Measurements from ENCODE around the gene DLX4.
A peak's percentile ranks its signal among the peaks of the same experiment; 100 is the strongest.

DLX4 gene, protein sequence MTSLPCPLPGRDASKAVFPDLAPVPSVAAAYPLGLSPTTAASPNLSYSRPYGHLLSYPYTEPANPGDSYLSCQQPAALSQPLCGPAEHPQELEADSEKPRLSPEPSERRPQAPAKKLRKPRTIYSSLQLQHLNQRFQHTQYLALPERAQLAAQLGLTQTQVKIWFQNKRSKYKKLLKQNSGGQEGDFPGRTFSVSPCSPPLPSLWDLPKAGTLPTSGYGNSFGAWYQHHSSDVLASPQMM

DNA sequence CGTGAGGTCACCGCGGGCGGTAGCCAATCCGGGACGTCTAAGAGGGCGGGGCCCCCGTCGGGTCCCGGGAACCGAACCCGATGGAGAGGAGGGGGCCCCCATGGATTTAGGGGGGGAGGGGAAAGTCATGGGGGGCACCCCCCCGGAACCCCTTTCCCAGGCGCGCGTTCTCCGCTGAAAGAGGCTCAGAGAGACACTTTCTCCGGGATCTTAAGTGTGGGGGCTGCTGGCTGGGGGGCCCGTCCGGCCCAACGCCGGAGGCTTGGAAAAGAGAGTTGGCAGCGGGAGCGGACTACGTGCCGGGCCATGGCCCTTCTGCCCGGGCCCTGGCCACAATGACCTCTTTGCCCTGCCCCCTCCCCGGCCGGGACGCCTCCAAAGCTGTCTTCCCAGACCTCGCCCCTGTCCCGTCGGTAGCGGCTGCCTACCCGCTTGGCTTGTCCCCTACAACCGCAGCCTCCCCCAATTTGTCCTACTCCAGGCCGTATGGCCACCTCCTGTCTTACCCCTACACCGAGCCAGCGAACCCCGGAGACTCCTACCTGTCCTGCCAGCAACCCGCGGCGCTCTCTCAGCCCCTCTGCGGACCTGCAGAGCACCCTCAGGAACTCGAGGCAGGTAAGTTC is at the start of gene DLX4:
DLX4 (plus strand) TSS at position 57 of the 626 bp plus-strand sequence; CDS start at position 336, 279 bp downstream.
- H3K27me3 ChIP-seq (ENCODE audit: control insufficient read depth in 5 of 5, insufficient read depth in 4 of 5, low read length in 5 of 5): peaks cover 63 to 93% (median 86%) of the 10 kb centered on the region in 5 donors
- peak within 1 kb of the TSS in 2 of 5 donors; percentile 37 to 41 for H3K9ac ChIP-seq (ENCODE audit: low read length in 5 of 5)
- no peaks in the 10 kb centered on the region for H3K9me3 ChIP-seq (ENCODE audit: control insufficient read depth in 5 of 5, low read length in 5 of 5)
- H3K4me1 ChIP-seq (ENCODE audit: control insufficient read depth in 5 of 5, insufficient read depth in 5 of 5, low read length in 5 of 5): peaks cover 0 to 44% (median 39%) of the 10 kb centered on the region in 5 donors
- no peaks in the 10 kb centered on the region for H3K36me3 ChIP-seq (ENCODE audit: control insufficient read depth in 5 of 5, insufficient read depth in 5 of 5, low read length in 5 of 5)
- H3K27ac ChIP-seq (ENCODE audit: low read depth, low read length): no peak within 1 kb of the TSS
- peak within 1 kb of the TSS; percentile 59 to 83 (median 65) for H3K4me3 ChIP-seq (ENCODE audit: low read depth in 1 of 5, low read length in 5 of 5)

DNA sequence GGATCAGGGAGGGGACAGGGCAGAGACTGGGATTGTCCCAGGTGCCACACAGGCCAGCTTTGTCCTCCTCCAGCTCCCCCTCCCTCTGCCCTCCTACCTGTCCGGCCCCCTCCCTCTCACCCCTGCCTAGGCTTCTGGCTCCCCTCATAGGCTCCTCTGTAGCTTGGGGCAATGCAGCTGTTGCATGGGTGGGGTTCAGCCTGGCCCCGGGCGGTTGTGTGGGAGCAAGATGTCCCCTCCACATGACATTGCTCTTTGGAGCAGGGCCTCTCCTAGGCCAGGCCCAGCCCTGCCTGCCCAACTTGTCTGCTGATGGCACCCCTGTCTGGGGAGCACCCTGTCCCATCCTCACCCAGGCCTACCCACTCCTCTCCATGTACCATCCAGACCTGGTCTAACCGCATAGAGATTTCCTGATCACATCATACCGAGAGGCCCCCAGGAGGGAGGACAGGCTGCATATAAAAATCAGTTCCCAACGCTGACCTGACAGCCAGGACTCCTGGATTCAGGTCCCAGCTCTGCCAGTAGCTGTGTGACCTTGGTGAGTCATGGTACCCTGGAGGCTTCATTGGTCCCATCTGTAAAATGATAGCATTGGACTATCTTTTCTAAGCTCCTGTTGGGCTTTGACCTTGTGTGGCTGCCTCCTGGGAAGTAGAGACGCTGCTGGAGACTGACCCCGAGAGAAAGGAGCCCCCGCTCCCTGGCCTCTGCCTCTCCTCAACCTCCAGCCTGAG is 48.8 kb upstream of the DLX4 start:
- Histone ChIP-seq H3K27me3 (ENCODE audit: control insufficient read depth in 5 of 5, insufficient read depth in 4 of 5, low read length in 5 of 5) (peaks cover 0 to 13% (median 2%) of the 10 kb centered on the region in 5 donors), H3K4me3 (ENCODE audit: low read depth in 1 of 5, low read length in 5 of 5) (no peak overlapping the region), H3K4me1 (ENCODE audit: control insufficient read depth in 5 of 5, insufficient read depth in 5 of 5, low read length in 5 of 5) (no peaks in the 10 kb centered on the region), H3K9me3 (ENCODE audit: control insufficient read depth in 5 of 5, low read length in 5 of 5) (no peaks in the 10 kb centered on the region), H3K27ac (ENCODE audit: low read depth, low read length) (no peak overlapping the region), H3K36me3 (ENCODE audit: control insufficient read depth in 5 of 5, insufficient read depth in 5 of 5, low read length in 5 of 5) (no peaks in the 10 kb centered on the region), H3K9ac (ENCODE audit: low read length in 5 of 5) (no peak overlapping the region)

DNA sequence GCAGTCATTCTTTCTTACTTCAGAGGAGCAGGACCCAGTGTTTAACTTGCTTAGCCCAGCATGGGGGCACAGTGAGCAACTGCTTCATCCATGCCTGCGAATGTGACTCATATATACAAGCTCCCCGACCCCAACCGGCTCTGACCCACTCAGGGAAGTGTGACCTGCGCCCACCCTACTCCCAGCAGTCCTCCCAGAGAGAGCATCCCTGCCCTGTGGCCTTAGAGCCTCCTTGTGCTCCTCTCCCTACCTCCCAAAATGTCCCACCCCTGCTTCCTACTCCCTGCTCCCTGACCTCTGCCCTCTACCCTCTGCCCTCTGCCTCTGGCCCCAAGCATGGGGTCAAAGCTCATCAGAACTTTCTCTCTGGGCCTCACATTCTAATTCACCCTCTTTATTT is 46.9 kb upstream of the DLX4 start:
- H3K27me3 ChIP-seq (ENCODE audit: control insufficient read depth in 5 of 5, insufficient read depth in 4 of 5, low read length in 5 of 5): peaks cover 0 to 3% (median 2%) of the 10 kb centered on the region in 5 donors
- H3K9me3 ChIP-seq (ENCODE audit: control insufficient read depth in 5 of 5, low read length in 5 of 5): no peaks in the 10 kb centered on the region
- H3K27ac ChIP-seq (ENCODE audit: low read depth, low read length): no peak overlapping the region
- H3K4me1 ChIP-seq (ENCODE audit: control insufficient read depth in 5 of 5, insufficient read depth in 5 of 5, low read length in 5 of 5): peaks cover 3 to 17% (median 17%) of the 10 kb centered on the region in 5 donors
- no peak overlapping the region for H3K4me3 ChIP-seq (ENCODE audit: low read depth in 1 of 5, low read length in 5 of 5)
- no peak overlapping the region for H3K9ac ChIP-seq (ENCODE audit: low read length in 5 of 5)
- no peaks in the 10 kb centered on the region for H3K36me3 ChIP-seq (ENCODE audit: control insufficient read depth in 5 of 5, insufficient read depth in 5 of 5, low read length in 5 of 5)

DNA sequence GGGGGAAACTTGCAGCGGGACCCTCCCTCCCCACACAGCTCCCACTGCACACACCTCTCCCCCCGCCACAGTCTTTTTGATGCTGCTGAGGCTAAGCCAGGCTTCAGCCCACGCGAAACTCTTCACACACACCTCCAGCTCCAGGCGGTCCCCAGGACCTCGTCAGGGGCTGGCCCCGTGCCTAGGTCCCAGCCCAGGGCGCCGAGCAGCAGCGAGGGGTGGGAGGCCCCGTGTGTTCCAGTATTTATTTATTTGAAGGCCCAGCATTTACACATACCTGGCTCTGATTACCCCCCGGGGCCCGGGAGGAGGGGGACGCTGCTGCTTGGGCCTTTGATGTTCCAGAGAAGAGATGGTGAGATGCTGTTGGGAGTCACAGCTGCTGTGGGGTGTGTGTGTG is 44.9 kb upstream of the DLX4 start:
- Histone ChIP-seq H3K4me1 (ENCODE audit: control insufficient read depth in 5 of 5, insufficient read depth in 5 of 5, low read length in 5 of 5) (peaks cover 4 to 33% (median 31%) of the 10 kb centered on the region in 5 donors), H3K9me3 (ENCODE audit: control insufficient read depth in 5 of 5, low read length in 5 of 5) (no peaks in the 10 kb centered on the region), H3K27ac (ENCODE audit: low read depth, low read length) (no peak overlapping the region), H3K9ac (ENCODE audit: low read length in 5 of 5) (no peak overlapping the region), H3K27me3 (ENCODE audit: control insufficient read depth in 5 of 5, insufficient read depth in 4 of 5, low read length in 5 of 5) (peaks cover 0 to 3% (median 2%) of the 10 kb centered on the region in 5 donors), H3K4me3 (ENCODE audit: low read depth in 1 of 5, low read length in 5 of 5) (no peak overlapping the region), H3K36me3 (ENCODE audit: control insufficient read depth in 5 of 5, insufficient read depth in 5 of 5, low read length in 5 of 5) (no peaks in the 10 kb centered on the region)

DNA sequence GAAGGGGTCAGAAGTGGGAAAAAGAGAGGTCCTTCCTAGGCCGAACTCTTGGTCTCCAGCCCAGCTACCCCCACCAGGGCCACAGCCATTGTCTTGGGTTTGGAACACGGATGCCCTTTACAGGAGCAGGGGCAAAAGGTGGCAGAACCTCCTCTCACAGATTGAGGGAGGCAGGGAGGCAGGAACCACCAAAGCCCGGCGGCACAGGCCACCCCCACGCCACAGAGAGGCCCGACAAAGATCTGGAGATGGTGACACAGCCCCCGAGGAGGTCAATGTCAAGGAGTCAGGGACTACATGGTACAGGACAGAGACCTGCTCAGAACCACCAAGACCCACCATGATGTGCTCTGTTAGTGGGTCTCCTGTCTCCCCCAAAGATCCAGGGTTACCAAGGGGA is 44.4 kb upstream of the DLX4 start:
- Histone ChIP-seq H3K9ac (ENCODE audit: low read length in 5 of 5) (no peak overlapping the region), H3K27me3 (ENCODE audit: control insufficient read depth in 5 of 5, insufficient read depth in 4 of 5, low read length in 5 of 5) (peaks cover 0 to 3% (median 2%) of the 10 kb centered on the region in 5 donors), H3K36me3 (ENCODE audit: control insufficient read depth in 5 of 5, insufficient read depth in 5 of 5, low read length in 5 of 5) (no peaks in the 10 kb centered on the region), H3K4me3 (ENCODE audit: low read depth in 1 of 5, low read length in 5 of 5) (no peak overlapping the region), H3K9me3 (ENCODE audit: control insufficient read depth in 5 of 5, low read length in 5 of 5) (no peaks in the 10 kb centered on the region), H3K4me1 (ENCODE audit: control insufficient read depth in 5 of 5, insufficient read depth in 5 of 5, low read length in 5 of 5) (peaks cover 4 to 33% (median 31%) of the 10 kb centered on the region in 5 donors), H3K27ac (ENCODE audit: low read depth, low read length) (no peak overlapping the region)

DNA sequence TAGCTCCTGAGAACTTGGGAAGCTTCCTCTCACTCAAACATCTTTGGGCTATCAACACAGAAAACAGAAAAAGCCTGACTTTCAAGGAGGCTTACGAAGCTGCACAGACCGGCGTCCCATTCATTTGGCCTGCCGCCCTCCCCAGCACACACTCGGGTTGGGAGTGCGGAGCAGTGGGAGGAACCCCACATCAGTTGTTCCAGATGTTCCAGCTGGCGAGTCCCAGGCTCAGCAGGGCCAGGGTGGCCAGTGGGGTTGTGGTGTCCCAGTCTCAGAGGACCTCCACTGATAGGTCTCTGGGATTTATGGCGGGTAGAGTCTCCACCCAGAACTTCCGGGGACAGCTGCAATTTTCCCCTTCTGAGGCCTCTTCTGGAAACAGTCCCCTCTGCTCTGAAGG is 43.1 kb upstream of the DLX4 start:
- H3K4me3 ChIP-seq (ENCODE audit: low read depth in 1 of 5, low read length in 5 of 5): no peak overlapping the region
- H3K27ac ChIP-seq (ENCODE audit: low read depth, low read length): peak overlapping the region; percentile 71
- no peaks in the 10 kb centered on the region for H3K9me3 ChIP-seq (ENCODE audit: control insufficient read depth in 5 of 5, low read length in 5 of 5)
- no peak overlapping the region for H3K9ac ChIP-seq (ENCODE audit: low read length in 5 of 5)
- peaks cover 4 to 33% (median 31%) of the 10 kb centered on the region in 5 donors for H3K4me1 ChIP-seq (ENCODE audit: control insufficient read depth in 5 of 5, insufficient read depth in 5 of 5, low read length in 5 of 5)
- peaks cover 0 to 7% (median 3%) of the 10 kb centered on the region in 5 donors for H3K27me3 ChIP-seq (ENCODE audit: control insufficient read depth in 5 of 5, insufficient read depth in 4 of 5, low read length in 5 of 5)
- no peaks in the 10 kb centered on the region for H3K36me3 ChIP-seq (ENCODE audit: control insufficient read depth in 5 of 5, insufficient read depth in 5 of 5, low read length in 5 of 5)

DNA sequence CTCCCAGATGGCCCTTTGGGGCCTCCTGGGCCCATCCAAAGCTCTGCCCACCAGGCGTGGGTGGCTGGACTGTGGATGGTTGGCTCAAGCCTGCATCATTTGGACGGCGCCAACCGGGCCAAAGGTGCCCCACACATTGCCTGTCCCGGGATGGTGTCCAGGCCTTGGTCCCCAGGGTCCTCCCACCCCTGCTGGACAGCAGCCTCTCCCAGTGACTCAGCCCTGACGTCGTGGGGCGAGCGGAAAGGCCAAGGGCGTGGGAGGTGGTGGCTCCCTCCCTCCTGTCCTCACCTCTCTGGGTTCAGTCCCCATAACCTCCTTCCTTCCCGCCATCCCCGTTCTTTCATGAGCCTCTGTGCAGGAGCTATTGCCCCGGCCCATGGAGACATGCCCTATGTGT is 42.1 kb upstream of the DLX4 start:
- no peaks in the 10 kb centered on the region for H3K9me3 ChIP-seq (ENCODE audit: control insufficient read depth in 5 of 5, low read length in 5 of 5)
- H3K27ac ChIP-seq (ENCODE audit: low read depth, low read length): no peak overlapping the region
- peaks cover 0 to 15% (median 3%) of the 10 kb centered on the region in 5 donors for H3K27me3 ChIP-seq (ENCODE audit: control insufficient read depth in 5 of 5, insufficient read depth in 4 of 5, low read length in 5 of 5)
- H3K9ac ChIP-seq (ENCODE audit: low read length in 5 of 5): no peak overlapping the region
- H3K4me1 ChIP-seq (ENCODE audit: control insufficient read depth in 5 of 5, insufficient read depth in 5 of 5, low read length in 5 of 5): peaks cover 4 to 33% (median 31%) of the 10 kb centered on the region in 5 donors
- no peak overlapping the region for H3K4me3 ChIP-seq (ENCODE audit: low read depth in 1 of 5, low read length in 5 of 5)
- no peaks in the 10 kb centered on the region for H3K36me3 ChIP-seq (ENCODE audit: control insufficient read depth in 5 of 5, insufficient read depth in 5 of 5, low read length in 5 of 5)

DNA sequence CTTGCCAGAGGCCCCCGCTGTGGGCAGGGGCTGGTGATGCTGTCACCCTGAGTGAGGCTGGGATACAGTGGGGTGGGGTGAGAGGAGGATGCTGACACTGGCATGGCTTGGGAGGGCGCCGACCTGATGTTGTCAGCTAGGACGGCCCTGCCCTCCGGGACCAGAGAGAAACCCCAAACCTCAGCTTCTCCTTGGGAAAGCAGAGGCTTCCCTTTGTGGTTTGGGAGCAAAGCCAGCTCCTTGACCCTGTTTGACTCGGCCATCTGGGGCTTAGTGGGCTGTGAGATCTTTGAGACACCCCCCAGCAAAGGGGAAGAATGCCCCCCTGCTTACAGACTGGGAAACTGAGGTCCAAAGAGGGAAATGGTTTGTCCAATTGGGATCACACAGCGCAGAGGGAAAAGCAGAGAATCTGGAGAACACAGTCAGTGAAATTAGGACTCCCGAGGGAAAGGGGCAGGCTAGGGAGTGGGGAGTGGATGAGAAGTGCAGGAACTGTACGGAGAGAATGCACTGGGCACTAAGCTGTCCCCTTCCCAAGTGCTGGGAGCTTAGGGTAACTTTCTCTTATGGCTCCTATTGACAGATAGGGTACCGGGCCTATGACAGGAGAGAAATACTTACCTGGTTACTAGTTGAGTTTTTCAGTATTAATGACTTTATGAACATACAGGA is 40.7 kb upstream of the DLX4 start:
- Histone ChIP-seq H3K4me3 (ENCODE audit: low read depth in 1 of 5, low read length in 5 of 5) (no peak overlapping the region), H3K9me3 (ENCODE audit: control insufficient read depth in 5 of 5, low read length in 5 of 5) (no peaks in the 10 kb centered on the region), H3K36me3 (ENCODE audit: control insufficient read depth in 5 of 5, insufficient read depth in 5 of 5, low read length in 5 of 5) (no peaks in the 10 kb centered on the region), H3K27ac (ENCODE audit: low read depth, low read length) (peak overlapping the region; percentile 30), H3K9ac (ENCODE audit: low read length in 5 of 5) (no peak overlapping the region), H3K27me3 (ENCODE audit: control insufficient read depth in 5 of 5, insufficient read depth in 4 of 5, low read length in 5 of 5) (peaks cover 0 to 16% (median 3%) of the 10 kb centered on the region in 5 donors), H3K4me1 (ENCODE audit: control insufficient read depth in 5 of 5, insufficient read depth in 5 of 5, low read length in 5 of 5) (peaks cover 4 to 33% (median 31%) of the 10 kb centered on the region in 5 donors)

DNA sequence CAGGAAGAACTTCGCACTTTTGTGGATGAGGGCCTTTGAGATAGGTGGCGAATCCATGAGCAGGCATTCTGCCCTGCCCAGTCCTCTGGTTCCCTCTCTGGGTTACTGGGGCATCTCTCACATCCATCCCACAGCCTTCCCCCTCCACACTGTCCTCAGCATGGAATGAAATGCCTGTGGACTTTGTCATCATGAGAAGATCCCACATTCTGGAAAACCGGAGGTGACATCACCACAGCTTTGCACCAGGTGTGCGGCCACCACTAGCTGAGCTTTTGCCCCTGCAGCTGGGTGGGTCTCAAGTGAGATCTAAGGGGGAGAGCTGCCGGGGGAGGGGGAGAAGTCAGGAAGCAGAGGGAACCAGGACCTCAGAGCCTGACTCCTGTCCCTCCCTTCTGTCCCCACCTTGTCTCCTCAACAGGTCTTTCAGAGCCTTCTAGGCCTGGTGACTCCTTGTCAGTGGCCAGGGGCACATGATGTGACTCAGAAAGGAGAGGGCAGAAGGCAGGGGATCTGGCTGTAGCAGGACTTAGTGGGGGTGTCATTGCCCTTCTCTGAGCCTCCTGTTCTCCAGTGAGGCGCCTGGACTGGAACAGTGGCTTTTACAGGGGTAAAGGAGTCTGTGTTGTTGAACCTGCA is 40.0 kb upstream of the DLX4 start:
- Histone ChIP-seq H3K27ac (ENCODE audit: low read depth, low read length) (no peak overlapping the region), H3K4me3 (ENCODE audit: low read depth in 1 of 5, low read length in 5 of 5) (no peak overlapping the region), H3K4me1 (ENCODE audit: control insufficient read depth in 5 of 5, insufficient read depth in 5 of 5, low read length in 5 of 5) (peaks cover 4 to 33% (median 31%) of the 10 kb centered on the region in 5 donors), H3K27me3 (ENCODE audit: control insufficient read depth in 5 of 5, insufficient read depth in 4 of 5, low read length in 5 of 5) (peaks cover 0 to 16% (median 0%) of the 10 kb centered on the region in 5 donors), H3K36me3 (ENCODE audit: control insufficient read depth in 5 of 5, insufficient read depth in 5 of 5, low read length in 5 of 5) (no peaks in the 10 kb centered on the region), H3K9ac (ENCODE audit: low read length in 5 of 5) (no peak overlapping the region), H3K9me3 (ENCODE audit: control insufficient read depth in 5 of 5, low read length in 5 of 5) (no peaks in the 10 kb centered on the region)

All from subcutaneous abdominal adipose tissue (tissue), 5 donors.